Measurements from ENCODE around the gene RPS25. TPM values are rescaled to one million over a fixed set of nuclear protein-coding genes. Genes with fewer than 3 reads are reported as not detected.
A peak's percentile ranks its signal among the peaks of the same experiment; 100 is the strongest.
"Not testable (repeated sequence)": the region's sequence is repeated elsewhere in the genome, so short reads cannot be mapped to it uniquely, and the experiment has no call there.

Gene RPS25
- total and polyA plus RNA-seq, 10 donors: 945 to 5,214 (median 1,205) TPM

GRCh38 chr11:118996926-118997626 is 21.1 kb downstream of the RPS25 start:
- TF ChIP-seq POLR2AphosphoS5 (IDR thresholded peaks at IDR 0.05): no peak
- TF ChIP-seq POLR2A (IDR thresholded peaks at IDR 0.05): no peak
- peak in 2 of 11 experiments; percentile 19 to 28 for TF ChIP-seq CTCF (IDR thresholded peaks at IDR 0.05 in 8 of 11, conservative IDR thresholded peaks at IDR 0.05 in 3 of 11)
- Histone ChIP-seq H3K36me3 (peaks cover 0 to 31% (median 15%) of the 10 kb centered on the region in 6 donors), H3K4me3 (peak overlapping the region; percentile 62 to 87 (median 81)), H3K27me3 (replicated peaks in 1 of 7) (no peaks in the 10 kb centered on the region), H3K4me1 (peaks cover 17 to 53% (median 35%) of the 10 kb centered on the region in 6 donors), H3K27ac (peak overlapping the region; percentile 67 to 90 (median 86)), H3K9me3 (no peaks in the 10 kb centered on the region)
- intact Hi-C loops (cut with DNase I; ENCODE audit: low total_unique reads): no loop called here
- DNase-seq: peak; percentile 73
- WGBS, 5 donors: 6 to 9% (median 8%) methylated on average over 22 of the region's 22 CpGs

- H3K9me3 ChIP-seq; H3K27ac ChIP-seq; H3K27me3 ChIP-seq (replicated peaks in 1 of 7); H3K4me3 ChIP-seq; H3K4me1 ChIP-seq; intact Hi-C loops (cut with DNase I; ENCODE audit: low total_unique reads); H3K36me3 ChIP-seq: not testable (repeated sequence)
- WGBS, 5 donors: 94 to 98% (median 96%) methylated on average over 23 to 44 of the region's 44 CpGs
- DNase-seq: peak; percentile 29
Measured at GRCh38 chr11:118991486-118992038, 26.6 kb downstream of the RPS25 start.

GRCh38 chr11:118988280-118988679 is 29.9 kb downstream of the RPS25 start:
- intact Hi-C loops (cut with DNase I; ENCODE audit: low total_unique reads): no loop called here
- Histone ChIP-seq H3K9me3 (no peaks in the 10 kb centered on the region), H3K27ac (no peak overlapping the region), H3K4me1 (no peaks in the 10 kb centered on the region), H3K4me3 (no peak overlapping the region), H3K27me3 (replicated peaks in 1 of 7) (no peaks in the 10 kb centered on the region), H3K36me3 (no peaks in the 10 kb centered on the region)
- 91 to 96% (median 93%) methylated on average over 5 of the region's 5 CpGs for WGBS, 5 donors
- TF ChIP-seq POLR2AphosphoS5 (IDR thresholded peaks at IDR 0.05) (no peak), CTCF (IDR thresholded peaks at IDR 0.05 in 8 of 11, conservative IDR thresholded peaks at IDR 0.05 in 3 of 11) (no peak), POLR2A (IDR thresholded peaks at IDR 0.05) (no peak)
- peak; percentile 17 for DNase-seq

GRCh38 chr11:118984825-118985224 is 33.3 kb downstream of the RPS25 start:
- Histone ChIP-seq H3K4me3 (no peak overlapping the region), H3K27me3 (replicated peaks in 1 of 7) (peaks cover 0 to 4% (median 0%) of the 10 kb centered on the region in 7 donors), H3K36me3 (no peaks in the 10 kb centered on the region), H3K27ac (no peak overlapping the region), H3K4me1 (peaks cover 0 to 11% (median 4%) of the 10 kb centered on the region in 6 donors), H3K9me3 (no peaks in the 10 kb centered on the region)
- TF ChIP-seq POLR2AphosphoS5 (IDR thresholded peaks at IDR 0.05) (no peak), CTCF (IDR thresholded peaks at IDR 0.05 in 8 of 11, conservative IDR thresholded peaks at IDR 0.05 in 3 of 11) (no peak), POLR2A (IDR thresholded peaks at IDR 0.05) (no peak)
- no peak for DNase-seq
- intact Hi-C loops (cut with DNase I; ENCODE audit: low total_unique reads): no loop called here
- 84 to 92% (median 88%) methylated on average over 2 of the region's 2 CpGs for WGBS, 5 donors

- 65 to 79% (median 77%) methylated on average over 8 of the region's 8 CpGs for WGBS, 5 donors
Measured at GRCh38 chr11:118984337-118984736, 33.8 kb downstream of the RPS25 start.

More at GRCh38 chr11:118984337-118984736, 33.8 kb downstream of the RPS25 start:
- H3K27me3 ChIP-seq (replicated peaks in 1 of 7); H3K27ac ChIP-seq; H3K9me3 ChIP-seq; H3K36me3 ChIP-seq; intact Hi-C loops (cut with DNase I; ENCODE audit: low total_unique reads); H3K4me3 ChIP-seq; DNase-seq: not testable (repeated sequence)
- peaks cover 0 to 15% (median 4%) of the 10 kb centered on the region in 6 donors for H3K4me1 ChIP-seq
